CD14-positive monocyte (primary cell): Measurements from ENCODE around the gene HIF1A. TPM values are rescaled to one million over a fixed set of nuclear protein-coding genes. Genes with fewer than 3 reads are reported as not detected.

ENCODE experiments used
- DNase-seq, 3 donors: peaks; one replicate each; pipeline ENCODE4 v3.0.0-alpha.2; 2011 to 2022
- H2AFZ ChIP-seq: 2 replicates; pipeline ENCODE4 v1.6.0; 2012; ENCODE audit warnings: mild to moderate bottlenecking, low read depth, low read length, inconsistent platforms; ENCODE audit not compliant: insufficient read depth, poor library complexity, severe bottlenecking
- H3K27ac ChIP-seq, 2 donors: 1 replicate in 1 of 2; 2 replicates in 1 of 2; pipeline ENCODE4 v1.5.1; 2012 to 2013; ENCODE audit warnings: low read length in 2 of 2, control low read depth in 1 of 2, inconsistent platforms in 1 of 2, low read depth in 1 of 2, mild to moderate bottlenecking in 1 of 2
- H3K27me3 ChIP-seq, 2 donors: one replicate each; pipeline versions ENCODE4 v1.6.0 to v1.6.1; 2011 to 2013; ENCODE audit warnings: low read length in 2 of 2; ENCODE audit not compliant: control insufficient read depth in 2 of 2, insufficient read depth in 2 of 2
- H3K36me3 ChIP-seq, 2 donors: replicated peaks in 1 of 2; 1 replicate in 1 of 2; 2 replicates in 1 of 2; pipeline versions ENCODE4 v1.5.1 to v1.6.1; 2012 to 2013; ENCODE audit warnings: low read length in 2 of 2, control low read depth in 1 of 2, inconsistent platforms in 1 of 2, mild to moderate bottlenecking in 1 of 2; ENCODE audit not compliant: insufficient read depth in 2 of 2, control insufficient read depth in 1 of 2
- H3K4me1 ChIP-seq, 2 donors: 1 replicate in 1 of 2; 2 replicates in 1 of 2; pipeline versions ENCODE4 v1.5.1 to v1.6.1; 2012 to 2013; ENCODE audit warnings: low read length in 2 of 2, control low read depth in 1 of 2, inconsistent platforms in 1 of 2, mild to moderate bottlenecking in 1 of 2, moderate library complexity in 1 of 2; ENCODE audit not compliant: insufficient read depth in 2 of 2, control insufficient read depth in 1 of 2
- H3K4me2 ChIP-seq: replicated peaks from 2 replicates; pipeline ENCODE3; 2012; ENCODE audit warnings: low read length, moderate library complexity, mild to moderate bottlenecking; ENCODE audit not compliant: poor library complexity, severe bottlenecking; ENCODE audit errors: extremely low read depth
- H3K4me3 ChIP-seq, 3 experiments: fragments of 200-600 bp in 1 of 3; sonication (generic) in 1 of 3; replicated peaks in 1 of 3; 1 replicate in 2 of 3; 2 replicates in 1 of 3; pipeline ENCODE4 v1.5.1; 2011 to 2013; ENCODE audit warnings: low read length in 3 of 3, mild to moderate bottlenecking in 3 of 3, control low read depth in 2 of 3, low read depth in 2 of 3, inconsistent platforms in 1 of 3, moderate library complexity in 1 of 3
- H3K79me2 ChIP-seq: 2 replicates; pipeline ENCODE4 v1.6.0; 2012; ENCODE audit warnings: mild to moderate bottlenecking, control low read depth, inconsistent platforms, low read length, moderate library complexity; ENCODE audit not compliant: insufficient read depth
- H3K9ac ChIP-seq: 2 replicates; pipeline ENCODE4 v1.6.0; 2017; ENCODE audit warnings: low read length, mild to moderate bottlenecking; ENCODE audit not compliant: insufficient read depth, poor library complexity, severe bottlenecking
- H3K9me3 ChIP-seq, 2 donors: replicated peaks in 1 of 2; 1 replicate in 1 of 2; 2 replicates in 1 of 2; pipeline versions ENCODE4 v1.5.1 to v1.6.1; 2012 to 2013; ENCODE audit warnings: low read length in 2 of 2, control low read depth in 1 of 2; ENCODE audit not compliant: control insufficient read depth in 1 of 2, insufficient read depth in 1 of 2
- H4K20me1 ChIP-seq: 2 replicates; pipeline ENCODE4 v1.6.0; 2012; ENCODE audit warnings: mild to moderate bottlenecking, low read length, control low read depth, moderate library complexity; ENCODE audit not compliant: insufficient read depth
- H3K27ac Mint-ChIP-seq, 7 donors: one replicate each; pipeline ENCODE4 v1.8.0; 2020; ENCODE audit warnings: mild to moderate bottlenecking in 7 of 7, mixed read lengths in 7 of 7, moderate library complexity in 6 of 7, inconsistent platforms in 2 of 7
- H3K27me3 Mint-ChIP-seq, 3 donors: one replicate each; pipeline ENCODE4 v1.8.0; 2021 to 2022; ENCODE audit warnings: low read depth in 3 of 3, mild to moderate bottlenecking in 3 of 3, mixed read lengths in 3 of 3, moderate library complexity in 3 of 3, inconsistent platforms in 1 of 3
- H3K36me3 Mint-ChIP-seq, 2 donors: one replicate each; pipeline ENCODE4 v1.8.0; 2020; ENCODE audit warnings: mixed read lengths in 2 of 2, inconsistent platforms in 1 of 2, mild to moderate bottlenecking in 1 of 2
- H3K4me1 Mint-ChIP-seq: one replicate; pipeline ENCODE4 v1.8.0; 2020; ENCODE audit warnings: mild to moderate bottlenecking, mixed read lengths
- H3K4me3 Mint-ChIP-seq, 2 donors: one replicate each; pipeline ENCODE4 v1.8.0; 2020; ENCODE audit warnings: mild to moderate bottlenecking in 2 of 2, mixed read lengths in 2 of 2, moderate library complexity in 1 of 2
- H3K9me3 Mint-ChIP-seq, 7 donors: one replicate each; pipeline ENCODE4 v1.8.0; 2020 to 2022; ENCODE audit warnings: mixed read lengths in 7 of 7, mild to moderate bottlenecking in 6 of 7, moderate library complexity in 6 of 7, inconsistent platforms in 2 of 7
- WGBS: methylation state at CpG from one replicate; pipeline ENCODE4 v1.1.5; 2013; ENCODE audit warnings: missing lambda C conversion rate; ENCODE audit not compliant: insufficient coverage; 5-methylcytosine and 5-hydroxymethylcytosine counted together
- intact Hi-C, 2 donors: fragments of 100-400 bp; cut with micrococcal nuclease; formaldehyde crosslinking; loops; one replicate each; pipeline versions ENCODE4 v1.15.0 to v1.15.1; 2023
- polyA plus RNA-seq, 3 donors: library from polyadenylated mRNA; depleted of rRNA in 1 of 3; unstranded in 2 of 3; stranded (reverse) in 1 of 3; fragments of 300-500 nt in 2 of 3; fragments of >200 nt in 1 of 3; fragmentation: Illumina TruSeq in 2 of 3; gene quantifications; 1 replicate in 2 of 3; 2 replicates in 1 of 3; pipeline ENCODE4 v1.2.3, GENCODE V29; 2012 to 2021
- TF ChIP-seq, protein P1 (sequence below): fragments of 200-600 bp; IDR thresholded peaks from one replicate; pipeline ENCODE4 v1.8.0; 2022; ENCODE audit warnings: antibody characterized with exemption, mild to moderate bottlenecking

The HIF1A gene
- polyA plus RNA-seq, 3 donors: 79.0 to 137 (median 137) TPM

DNA sequence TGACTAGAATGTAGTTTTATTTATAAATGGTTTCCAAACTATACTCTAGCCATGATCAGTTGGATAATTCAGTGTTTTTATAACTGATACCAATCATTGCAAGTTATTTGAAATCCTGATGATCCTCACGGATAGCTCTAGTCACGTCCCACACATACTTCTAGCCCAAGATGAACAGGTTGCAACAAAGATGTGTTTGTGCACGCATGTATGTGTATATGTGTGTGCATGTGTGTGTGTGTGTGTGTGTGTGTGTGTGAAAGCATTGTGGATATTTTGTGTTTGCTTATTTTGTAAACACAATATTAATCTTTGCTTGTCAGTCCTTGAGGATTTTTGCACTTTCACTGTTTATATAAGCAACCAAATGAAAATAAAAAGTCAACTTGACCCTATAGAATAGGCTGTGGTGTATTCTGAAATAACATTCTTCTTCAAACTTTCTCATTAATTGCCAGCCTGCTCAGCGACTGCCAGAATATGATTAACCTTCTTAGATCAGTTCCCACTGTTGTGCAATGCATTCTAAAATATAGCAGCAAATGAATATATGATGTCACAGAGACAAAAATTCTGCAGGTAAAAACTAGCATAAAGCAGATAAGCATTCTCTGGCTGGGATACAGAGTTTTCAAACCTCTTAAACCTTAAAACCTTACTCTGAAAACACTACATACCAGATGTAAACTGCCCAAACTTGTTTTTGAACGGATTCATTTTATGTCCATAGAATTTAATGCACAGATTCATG, 48.8 kb upstream of the HIF1A start:
- no peak overlapping the region for H2AFZ ChIP-seq
- H3K79me2 ChIP-seq: no peaks in the 10 kb centered on the region
- H3K4me2 ChIP-seq: no peak overlapping the region
- H3K9ac ChIP-seq: no peak overlapping the region
- no peak overlapping the region for H3K4me3 Mint-ChIP-seq
- no CpG with 5 or more reads among the region's 5 CpGs for WGBS
- H3K9me3 ChIP-seq: no peaks in the 10 kb centered on the region
- peaks cover 12% of the 10 kb centered on the region for H3K4me1 Mint-ChIP-seq
- H4K20me1 ChIP-seq: no peaks in the 10 kb centered on the region
- DNase-seq: no peak
- H3K9me3 Mint-ChIP-seq: peaks cover 0 to 1% (median 0%) of the 10 kb centered on the region in 7 donors
- H3K27me3 Mint-ChIP-seq: peaks cover 0 to 6% (median 0%) of the 10 kb centered on the region in 3 donors
- intact Hi-C loops: no loop called here
- no peaks in the 10 kb centered on the region for H3K27me3 ChIP-seq
- no peaks in the 10 kb centered on the region for H3K36me3 ChIP-seq
- H3K27ac Mint-ChIP-seq: no peak overlapping the region
- H3K4me1 ChIP-seq: peaks cover 6 to 14% of the 10 kb centered on the region in 2 donors
- H3K4me3 ChIP-seq: no peak overlapping the region
- TF ChIP-seq, protein P1, sequence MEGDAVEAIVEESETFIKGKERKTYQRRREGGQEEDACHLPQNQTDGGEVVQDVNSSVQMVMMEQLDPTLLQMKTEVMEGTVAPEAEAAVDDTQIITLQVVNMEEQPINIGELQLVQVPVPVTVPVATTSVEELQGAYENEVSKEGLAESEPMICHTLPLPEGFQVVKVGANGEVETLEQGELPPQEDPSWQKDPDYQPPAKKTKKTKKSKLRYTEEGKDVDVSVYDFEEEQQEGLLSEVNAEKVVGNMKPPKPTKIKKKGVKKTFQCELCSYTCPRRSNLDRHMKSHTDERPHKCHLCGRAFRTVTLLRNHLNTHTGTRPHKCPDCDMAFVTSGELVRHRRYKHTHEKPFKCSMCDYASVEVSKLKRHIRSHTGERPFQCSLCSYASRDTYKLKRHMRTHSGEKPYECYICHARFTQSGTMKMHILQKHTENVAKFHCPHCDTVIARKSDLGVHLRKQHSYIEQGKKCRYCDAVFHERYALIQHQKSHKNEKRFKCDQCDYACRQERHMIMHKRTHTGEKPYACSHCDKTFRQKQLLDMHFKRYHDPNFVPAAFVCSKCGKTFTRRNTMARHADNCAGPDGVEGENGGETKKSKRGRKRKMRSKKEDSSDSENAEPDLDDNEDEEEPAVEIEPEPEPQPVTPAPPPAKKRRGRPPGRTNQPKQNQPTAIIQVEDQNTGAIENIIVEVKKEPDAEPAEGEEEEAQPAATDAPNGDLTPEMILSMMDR: no peak
- no peaks in the 10 kb centered on the region for H3K36me3 Mint-ChIP-seq
- no peak overlapping the region for H3K27ac ChIP-seq

DNA sequence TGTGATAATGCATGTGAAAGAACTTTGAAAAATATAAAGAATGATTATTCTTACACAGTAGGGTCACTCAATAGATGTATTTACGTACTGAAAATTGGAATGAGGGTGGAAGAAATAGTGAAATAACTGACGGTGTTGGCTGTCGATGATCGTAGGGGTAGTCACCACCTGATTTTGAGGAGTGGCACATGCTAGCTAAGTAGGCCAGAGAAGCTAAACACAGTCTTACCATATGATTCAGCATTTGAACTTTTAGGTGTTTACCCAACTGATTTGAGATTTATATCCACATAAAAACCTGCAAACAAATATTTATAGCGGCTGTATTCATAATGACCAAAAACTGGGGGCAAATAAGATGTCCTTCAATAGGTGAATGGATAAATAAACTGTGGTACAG, 47.6 kb upstream of the HIF1A start:
- no peak overlapping the region for H3K27ac Mint-ChIP-seq
- no peak overlapping the region for H3K4me3 Mint-ChIP-seq
- no peak for DNase-seq

More for the DNA sequence above, 47.6 kb upstream of the HIF1A start:
- H3K36me3 ChIP-seq: no peaks in the 10 kb centered on the region
- H3K9me3 Mint-ChIP-seq: peaks cover 0 to 1% (median 0%) of the 10 kb centered on the region in 7 donors
- no peak overlapping the region for H3K4me2 ChIP-seq
- H3K79me2 ChIP-seq: no peaks in the 10 kb centered on the region
- TF ChIP-seq, protein P1: no peak
- peaks cover 6 to 14% of the 10 kb centered on the region in 2 donors for H3K4me1 ChIP-seq
- H3K4me1 Mint-ChIP-seq: peaks cover 12% of the 10 kb centered on the region
- no peak overlapping the region for H2AFZ ChIP-seq
- H3K27ac ChIP-seq: no peak overlapping the region
- WGBS: no CpG with 5 or more reads among the region's 5 CpGs
- H3K27me3 ChIP-seq: no peaks in the 10 kb centered on the region
- H4K20me1 ChIP-seq: no peaks in the 10 kb centered on the region
- no peak overlapping the region for H3K9ac ChIP-seq
- intact Hi-C loops: no loop called here
- H3K9me3 ChIP-seq: no peaks in the 10 kb centered on the region
- H3K4me3 ChIP-seq: no peak overlapping the region
- H3K36me3 Mint-ChIP-seq: no peaks in the 10 kb centered on the region
- peaks cover 0 to 4% (median 2%) of the 10 kb centered on the region in 3 donors for H3K27me3 Mint-ChIP-seq
